Measurements from ENCODE around the gene RPS6KA5. TPM values are rescaled to one million over a fixed set of nuclear protein-coding genes. Genes with fewer than 3 reads are reported as not detected.

The RPS6KA5 gene
- total and polyA plus RNA-seq, 2 donors (not counting 1 experiment from before 2014, with no cell fraction given): 6.0 to 34.6 TPM

DNA sequence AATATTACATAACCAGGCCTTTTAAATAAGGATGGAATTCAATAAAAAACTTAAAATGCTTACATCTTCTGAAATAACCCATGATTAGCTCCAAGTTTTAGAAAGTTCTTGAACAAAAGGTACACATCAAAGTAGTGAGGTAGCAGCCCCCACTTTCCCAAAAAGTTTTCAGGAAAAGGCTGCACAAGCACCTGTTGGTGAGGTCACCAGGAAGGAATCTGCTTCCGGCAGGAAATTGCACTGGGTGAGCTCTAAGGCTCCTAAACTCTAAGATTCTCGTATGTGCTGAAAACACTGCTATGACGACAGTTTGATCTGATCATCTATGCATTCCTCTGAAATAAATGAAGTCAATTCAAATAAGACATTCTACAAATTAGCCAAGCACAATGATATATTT, 210.0 kb downstream of the RPS6KA5 start:
- Histone ChIP-seq H3K36me3 (replicated peaks in 1 of 2; ENCODE audit: control extremely low read depth in 1 of 2, control insufficient read depth in 1 of 2, extremely low read depth in 1 of 2, insufficient read depth in 2 of 2, low read length in 1 of 2) (peaks cover 0 to 4% of the 10 kb centered on the region in 2 experiments), H3K9me3 (ENCODE audit: control extremely low read depth in 1 of 3, control insufficient read depth in 2 of 3, insufficient read depth in 1 of 3, low read length in 2 of 3) (peaks cover 0 to 3% (median 0%) of the 10 kb centered on the region in 3 donors), H4K20me1 (ENCODE audit: control insufficient read depth, insufficient read depth, low read length, poor library complexity, severe bottlenecking) (no peaks in the 10 kb centered on the region), H3K79me2 (ENCODE audit: control insufficient read depth, insufficient read depth, low read length) (no peaks in the 10 kb centered on the region), H3K27me3 (replicated peaks in 1 of 4; ENCODE audit: control extremely low read depth in 1 of 4, control insufficient read depth in 3 of 4, insufficient read depth in 4 of 4, low read length in 3 of 4) (no peaks in the 10 kb centered on the region), H2AFZ (ENCODE audit: insufficient read depth, low read depth, low read length, poor library complexity, severe bottlenecking) (no peak overlapping the region), H3K4me3 (ENCODE audit: control extremely low read depth in 1 of 5, extremely low read depth in 1 of 5, insufficient read depth in 1 of 5, low read depth in 2 of 5, low read length in 4 of 5) (no peak overlapping the region), H3K27ac (ENCODE audit: low read length in 2 of 2) (no peak overlapping the region), H3K9ac (ENCODE audit: low read length) (no peak overlapping the region), H3K4me2 (replicated peaks; ENCODE audit: low read depth, low read length, poor library complexity, severe bottlenecking) (no peak overlapping the region), H3K4me1 (ENCODE audit: control insufficient read depth in 2 of 2, insufficient read depth in 2 of 2, low read length in 2 of 2) (no peaks in the 10 kb centered on the region)
- H3K4me3 Mint-ChIP-seq: no peak overlapping the region
- ChIA-PET POLR2A (no interaction called here), CTCF (interaction anchor here (0.7 kb wide), 1 partner anchor 567 kb away, joined by 3 read pairs; the partner anchor contains the start of gene CCDC88C)
- DNase-seq: no peak
- no peaks in the 10 kb centered on the region for H3K27me3 Mint-ChIP-seq
- TF ChIP-seq EZH2 (IDR thresholded peaks at IDR 0.05; ENCODE audit: borderline replicate concordance, insufficient read depth, low read depth, low read length, poor library complexity, severe bottlenecking): no peak
- TF ChIP-seq, protein P1, sequence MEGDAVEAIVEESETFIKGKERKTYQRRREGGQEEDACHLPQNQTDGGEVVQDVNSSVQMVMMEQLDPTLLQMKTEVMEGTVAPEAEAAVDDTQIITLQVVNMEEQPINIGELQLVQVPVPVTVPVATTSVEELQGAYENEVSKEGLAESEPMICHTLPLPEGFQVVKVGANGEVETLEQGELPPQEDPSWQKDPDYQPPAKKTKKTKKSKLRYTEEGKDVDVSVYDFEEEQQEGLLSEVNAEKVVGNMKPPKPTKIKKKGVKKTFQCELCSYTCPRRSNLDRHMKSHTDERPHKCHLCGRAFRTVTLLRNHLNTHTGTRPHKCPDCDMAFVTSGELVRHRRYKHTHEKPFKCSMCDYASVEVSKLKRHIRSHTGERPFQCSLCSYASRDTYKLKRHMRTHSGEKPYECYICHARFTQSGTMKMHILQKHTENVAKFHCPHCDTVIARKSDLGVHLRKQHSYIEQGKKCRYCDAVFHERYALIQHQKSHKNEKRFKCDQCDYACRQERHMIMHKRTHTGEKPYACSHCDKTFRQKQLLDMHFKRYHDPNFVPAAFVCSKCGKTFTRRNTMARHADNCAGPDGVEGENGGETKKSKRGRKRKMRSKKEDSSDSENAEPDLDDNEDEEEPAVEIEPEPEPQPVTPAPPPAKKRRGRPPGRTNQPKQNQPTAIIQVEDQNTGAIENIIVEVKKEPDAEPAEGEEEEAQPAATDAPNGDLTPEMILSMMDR (IDR thresholded peaks at IDR 0.05): no peak
- no peaks in the 10 kb centered on the region for H3K9me3 Mint-ChIP-seq (ENCODE audit: insufficient read depth)
- H3K4me1 Mint-ChIP-seq: peaks cover 2% of the 10 kb centered on the region
- no peak overlapping the region for H3K27ac Mint-ChIP-seq
- intact Hi-C loops (cut with micrococcal nuclease): no loop called here
- no peak for ATAC-seq (ENCODE audit: low read depth)
- 63% methylated on average over 2 of the region's 3 CpGs for WGBS (ENCODE audit: insufficient coverage)

DNA sequence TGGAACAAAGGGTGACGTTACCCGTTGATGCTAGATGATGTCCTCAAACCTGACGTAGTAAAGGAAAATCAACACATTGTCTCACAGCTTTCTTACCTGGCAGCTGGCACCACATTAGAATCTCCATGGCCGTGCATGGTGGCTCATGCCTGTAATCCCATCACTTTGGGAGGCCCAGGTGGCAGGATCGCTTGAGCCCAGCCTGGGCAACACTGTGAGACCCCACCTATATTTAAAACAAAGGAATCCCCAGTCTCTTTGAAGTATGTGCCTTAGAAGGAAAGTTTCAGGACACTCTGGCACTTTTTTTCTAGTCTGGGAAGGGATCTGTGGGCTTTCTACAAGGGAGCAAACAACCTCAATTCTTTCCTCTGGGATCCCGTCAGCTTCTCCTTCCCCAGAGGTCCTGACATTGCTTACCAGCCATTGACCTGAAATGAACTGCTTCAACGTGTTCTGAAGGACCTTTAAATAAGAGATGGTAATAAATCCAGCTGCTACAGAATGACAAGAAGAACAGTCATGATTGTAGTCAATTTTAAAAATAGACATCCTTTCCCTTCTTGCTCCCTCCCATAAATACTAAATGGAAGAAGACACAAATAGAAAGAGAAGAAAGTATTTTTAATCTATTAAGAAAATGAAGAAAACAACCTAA, 210.5 kb downstream of the RPS6KA5 start:
- Mint-ChIP-seq H3K9me3 (ENCODE audit: insufficient read depth) (no peaks in the 10 kb centered on the region), H3K27me3 (no peaks in the 10 kb centered on the region), H3K4me3 (no peak overlapping the region), H3K27ac (no peak overlapping the region), H3K4me1 (no peaks in the 10 kb centered on the region)
- ChIA-PET CTCF (interaction anchor here (0.7 kb wide), 1 partner anchor 568 kb away, joined by 3 read pairs; the partner anchor contains the start of gene CCDC88C), POLR2A (no interaction called here)
- Histone ChIP-seq H3K27me3 (replicated peaks in 1 of 4; ENCODE audit: control extremely low read depth in 1 of 4, control insufficient read depth in 3 of 4, insufficient read depth in 4 of 4, low read length in 3 of 4) (no peaks in the 10 kb centered on the region), H3K9ac (ENCODE audit: low read length) (no peak overlapping the region), H2AFZ (ENCODE audit: insufficient read depth, low read depth, low read length, poor library complexity, severe bottlenecking) (no peak overlapping the region), H3K4me1 (ENCODE audit: control insufficient read depth in 2 of 2, insufficient read depth in 2 of 2, low read length in 2 of 2) (no peaks in the 10 kb centered on the region), H3K9me3 (ENCODE audit: control extremely low read depth in 1 of 3, control insufficient read depth in 2 of 3, insufficient read depth in 1 of 3, low read length in 2 of 3) (peaks cover 0 to 3% (median 0%) of the 10 kb centered on the region in 3 donors), H3K4me2 (replicated peaks; ENCODE audit: low read depth, low read length, poor library complexity, severe bottlenecking) (no peak overlapping the region), H3K27ac (ENCODE audit: low read length in 2 of 2) (no peak overlapping the region), H3K79me2 (ENCODE audit: control insufficient read depth, insufficient read depth, low read length) (no peaks in the 10 kb centered on the region), H3K4me3 (ENCODE audit: control extremely low read depth in 1 of 5, extremely low read depth in 1 of 5, insufficient read depth in 1 of 5, low read depth in 2 of 5, low read length in 4 of 5) (no peak overlapping the region), H3K36me3 (replicated peaks in 1 of 2; ENCODE audit: control extremely low read depth in 1 of 2, control insufficient read depth in 1 of 2, extremely low read depth in 1 of 2, insufficient read depth in 2 of 2, low read length in 1 of 2) (peaks cover 0 to 4% of the 10 kb centered on the region in 2 experiments), H4K20me1 (ENCODE audit: control insufficient read depth, insufficient read depth, low read length, poor library complexity, severe bottlenecking) (no peaks in the 10 kb centered on the region)
- intact Hi-C loops (cut with micrococcal nuclease): no loop called here
- TF ChIP-seq EZH2 (IDR thresholded peaks at IDR 0.05; ENCODE audit: borderline replicate concordance, insufficient read depth, low read depth, low read length, poor library complexity, severe bottlenecking): no peak
- TF ChIP-seq, protein P1 (IDR thresholded peaks at IDR 0.05): no peak
- 80% methylated on average over 4 of the region's 7 CpGs for WGBS (ENCODE audit: insufficient coverage)
- DNase-seq (no peak), ATAC-seq (ENCODE audit: low read depth) (no peak)
